K562 (cell line): Measurements from ENCODE around the gene PSMB10. TPM values are rescaled to one million over a fixed set of nuclear protein-coding genes. Genes with fewer than 3 reads are reported as not detected.

ENCODE experiments used
- AFF4 ChIP-seq: sonication (generic); formaldehyde crosslinking; IDR thresholded peaks from 2 replicates; pipeline ENCODE4 v1.8.0; 2023; ENCODE audit warnings: mild to moderate bottlenecking, missing genetic modification reagents
- BCL6 ChIP-seq: fragments of 250-450 bp; sonication (Bioruptor Pico); IDR thresholded peaks from 2 replicates; pipeline ENCODE4 v1.4.0; 2020
- CGGBP1 ChIP-seq: fragments of 250-450 bp; sonication (Bioruptor Pico); IDR thresholded peaks from 2 replicates; pipeline ENCODE4 v1.9.0; 2021; ENCODE audit warnings: mild to moderate bottlenecking
- CHCHD3 ChIP-seq: fragments of 250-450 bp; sonication (Bioruptor Pico); IDR thresholded peaks from 2 replicates; pipeline ENCODE4 v2.1.2; 2022; ENCODE audit warnings: mild to moderate bottlenecking
- CTBP1 ChIP-seq: fragments of 450-650 bp; IDR thresholded peaks from 2 replicates; pipeline ENCODE4 v1.6.1; 2016; ENCODE audit warnings: borderline replicate concordance
- GATA2 ChIP-seq: sonication (generic); formaldehyde crosslinking; IDR thresholded peaks from 2 replicates; pipeline ENCODE4 v1.4.0; 2020; ENCODE audit warnings: mild to moderate bottlenecking, missing genetic modification reagents
- GTF2A2 ChIP-seq: IDR thresholded peaks from 2 replicates; pipeline ENCODE4 v1.6.1; 2016; ENCODE audit warnings: mild to moderate bottlenecking, missing genetic modification characterization, missing compliant biosample characterization
- HNRNPL ChIP-seq: fragments of 200-400 bp; formaldehyde crosslinking; IDR thresholded peaks from 2 replicates; pipeline ENCODE4 v1.6.1; 2017; ENCODE audit warnings: low read depth, mild to moderate bottlenecking, low read length
- KDM4B ChIP-seq, 2 experiments: fragments of 450-650 bp in 1 of 2; sonication (generic) in 1 of 2; IDR thresholded peaks; 2 replicates each; pipeline ENCODE4 v1.6.1; 2016 to 2017; ENCODE audit warnings: borderline replicate concordance in 2 of 2, antibody characterized with exemption in 1 of 2, low read depth in 1 of 2, mild to moderate bottlenecking in 1 of 2
- MTA3 ChIP-seq: fragments of 450-650 bp; formaldehyde crosslinking; IDR thresholded peaks from 2 replicates; pipeline ENCODE4 v1.6.1; 2017; ENCODE audit warnings: mild to moderate bottlenecking, borderline replicate concordance
- MTF1 ChIP-seq: fragments of 250-450 bp; sonication (Bioruptor Pico); IDR thresholded peaks from 2 replicates; pipeline ENCODE4 v1.9.0; 2021; ENCODE audit warnings: moderate library complexity, mild to moderate bottlenecking, inconsistent platforms, borderline replicate concordance
- MYNN ChIP-seq, 2 experiments: sonication (generic); formaldehyde crosslinking in 1 of 2; IDR thresholded peaks; 2 replicates each; pipeline versions ENCODE4 v1.5.0 to v1.6.1; 2016 to 2020; ENCODE audit warnings: antibody characterized with exemption in 1 of 2, missing genetic modification reagents in 1 of 2
- POLR2AphosphoS2 ChIP-seq: IDR thresholded peaks from 2 replicates; pipeline ENCODE4 v1.6.1; 2012; ENCODE audit warnings: low read length, improper control_type of control experiment
- PRMT5 ChIP-seq: sonication (generic); formaldehyde crosslinking; IDR thresholded peaks from 2 replicates; pipeline ENCODE4 v1.5.0; 2020; ENCODE audit warnings: missing genetic modification reagents
- RBM17 ChIP-seq: fragments of 200-400 bp; formaldehyde crosslinking; IDR thresholded peaks from 2 replicates; pipeline ENCODE4 v1.6.1; 2017; ENCODE audit warnings: low read depth, mild to moderate bottlenecking, low read length, borderline replicate concordance
- SNAPC5 ChIP-seq: fragments of 250-450 bp; sonication (Bioruptor Pico); IDR thresholded peaks from 2 replicates; pipeline ENCODE4 v1.8.0; 2021; ENCODE audit warnings: moderate library complexity, mild to moderate bottlenecking, inconsistent platforms
- SOX6 ChIP-seq: fragments of 450-650 bp; IDR thresholded peaks from 2 replicates; pipeline ENCODE4 v1.6.1; 2014; ENCODE audit warnings: mild to moderate bottlenecking
- SUPT5H ChIP-seq: fragments of 450-650 bp; IDR thresholded peaks from 2 replicates; pipeline ENCODE4 v1.6.1; 2016
- TCF7 ChIP-seq: sonication (generic); IDR thresholded peaks from 2 replicates; pipeline ENCODE4 v1.6.1; 2016; ENCODE audit warnings: antibody characterized with exemption, borderline replicate concordance
- XRCC5 ChIP-seq: fragments of 200-400 bp; formaldehyde crosslinking; IDR thresholded peaks from 2 replicates; pipeline ENCODE4 v1.6.1; 2017; ENCODE audit warnings: low read depth, mild to moderate bottlenecking, low read length
- ZBTB9 ChIP-seq: fragments of 450-650 bp; formaldehyde crosslinking; IDR thresholded peaks from 2 replicates; pipeline ENCODE4 v1.4.0; 2020; ENCODE audit warnings: mild to moderate bottlenecking, moderate library complexity
- ZNF121 ChIP-seq: sonication (generic); formaldehyde crosslinking; conservative IDR thresholded peaks from 2 replicates; pipeline ENCODE4 v1.8.0; 2022; ENCODE audit warnings: missing genetic modification reagents
- ZNF311 ChIP-seq: fragments of 250-450 bp; sonication (Bioruptor Pico); IDR thresholded peaks from 2 replicates; pipeline ENCODE4 v1.4.0; 2020; ENCODE audit warnings: mild to moderate bottlenecking, moderate library complexity
- ZNF586 ChIP-seq: fragments of 450-650 bp; formaldehyde crosslinking; conservative IDR thresholded peaks from 2 replicates; pipeline ENCODE4 v1.4.0; 2020; ENCODE audit warnings: mild to moderate bottlenecking, moderate library complexity
- ZNF695 ChIP-seq: fragments of 450-650 bp; formaldehyde crosslinking; IDR thresholded peaks from 2 replicates; pipeline ENCODE4 v1.4.0; 2020; ENCODE audit warnings: mild to moderate bottlenecking, moderate library complexity
- polyA plus RNA-seq, 8 experiments: library from polyadenylated mRNA; depleted of rRNA in 4 of 8; stranded (reverse) in 5 of 8; unstranded in 3 of 8; fragments of >200 nt; fragmentation: Nextera tagmentation in 2 of 8; fragmentation: Illumina TruSeq in 1 of 8; extraction: Ambion mirVana in 2 of 8; extraction: Trizol in 1 of 8; gene quantifications; 2 replicates each; pipeline versions ENCODE4 v1.2.1 to v1.2.3, GENCODE V29; 2011 to 2014; ENCODE audit warnings: inconsistent platforms in 1 of 8, missing spikeins in 1 of 8
- total RNA-seq, 7 experiments: library from RNA; depleted of rRNA in 6 of 7; stranded (reverse); fragments of >200 nt in 6 of 7; fragmentation: Illumina TruSeq in 2 of 7; extraction: Trizol in 2 of 7; gene quantifications; 2 replicates each; pipeline versions ENCODE4 v1.2.1 to v1.2.3, GENCODE V29; 2011 to 2021; ENCODE audit warnings: low replicate concordance in 1 of 7

PSMB10 gene
- total and polyA plus RNA-seq, 9 of the 15 experiments (the other 6 are each of a cell fraction or from before 2014, with no cell fraction given), result 11.7 to 105 (median 51.0) TPM

DNA sequence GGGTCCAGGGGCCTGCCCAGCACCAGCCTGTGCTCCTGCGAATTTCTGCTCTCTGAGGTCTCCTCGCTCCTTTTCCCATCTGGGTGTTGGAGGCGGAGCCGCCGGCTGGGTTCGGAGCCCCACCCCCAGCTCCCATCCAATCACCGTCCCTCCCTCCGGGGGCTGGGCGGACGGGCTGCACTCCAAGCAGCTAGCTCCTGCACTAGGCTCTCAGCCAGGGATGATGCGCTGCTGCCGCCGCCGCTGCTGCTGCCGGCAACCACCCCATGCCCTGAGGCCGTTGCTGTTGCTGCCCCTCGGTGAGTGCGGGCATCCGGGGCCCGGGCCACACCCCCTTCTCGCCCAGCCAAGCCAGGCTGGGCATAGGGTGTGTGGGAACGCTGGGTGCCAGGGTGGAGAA lies 52.0 kb downstream of the PSMB10 start, which contains the start of gene NRN1L (continued):
- no peak for TF ChIP-seq ZBTB9
- TF ChIP-seq PRMT5 (CRISPR knock-in tag), result no peak
- TF ChIP-seq MTA3, result no peak
- TF ChIP-seq CHCHD3 (CRISPR knock-in tag), result no peak
- no peak for TF ChIP-seq GTF2A2
- no peak for TF ChIP-seq ZNF695 (CRISPR knock-in tag)
- no peak for TF ChIP-seq SNAPC5
- TF ChIP-seq RBM17, result no peak
- no peak for TF ChIP-seq POLR2AphosphoS2
- TF ChIP-seq ZNF586 (CRISPR knock-in tag), result no peak
- no peak for TF ChIP-seq MYNN (IDR thresholded peaks at IDR 0.05)
- TF ChIP-seq MYNN (CRISPR knock-in tag; IDR thresholded peaks at IDR 0.05), result no peak
- no peak for TF ChIP-seq SOX6
- TF ChIP-seq SUPT5H, result peak; percentile 68
- TF ChIP-seq HNRNPL, result 0 out of 2 replicates have a peak, but pooled peaks have one; percentile 19
- no peak for TF ChIP-seq KDM4B (IDR thresholded peaks at IDR 0.05; ENCODE audit: borderline replicate concordance in 2 of 2, low read depth in 1 of 2)
- TF ChIP-seq ZNF121 (CRISPR knock-in tag), result no peak
- TF ChIP-seq ZNF311 (CRISPR knock-in tag), result no peak
- no peak for TF ChIP-seq AFF4 (CRISPR knock-in tag)
- TF ChIP-seq TCF7, result no peak
- TF ChIP-seq GATA2 (CRISPR knock-in tag), result no peak
- TF ChIP-seq XRCC5, result no peak
- TF ChIP-seq CTBP1, result peak; percentile 19; the same call in 1 of the 2 replicates
- no peak for TF ChIP-seq BCL6
- no peak for TF ChIP-seq MTF1 (CRISPR knock-in tag)
- no peak for TF ChIP-seq CGGBP1 (CRISPR knock-in tag)
